Natural killer cell (primary cell): Measurements from ENCODE around the gene DPP9. TPM values are rescaled to one million over a fixed set of nuclear protein-coding genes. Genes with fewer than 3 reads are reported as not detected.

Experiments used
- ATAC-seq, 3 donors: fragments of 150-1000 bp in 2 of 3; fragments of 200-7000 bp in 1 of 3; cut with Tn5 transposase; 1 replicate in 1 of 3; 2 replicates in 2 of 3; pipeline ENCODE4 v1.10.0; 2021; ENCODE audit warnings: mild to moderate bottlenecking in 2 of 3, moderate library complexity in 2 of 3
- DNase-seq, 2 donors: peaks; one replicate each; pipeline versions ENCODE4 v3.0.0 to v3.0.0-alpha.2; 2013 to 2021; ENCODE audit warnings: mixed read lengths in 1 of 2
- H3K27ac ChIP-seq: one replicate; pipeline ENCODE4 v1.5.1; 2013; ENCODE audit warnings: mild to moderate bottlenecking, low read length
- H3K27me3 ChIP-seq: one replicate; pipeline ENCODE4 v1.6.1; 2013; ENCODE audit warnings: low read length; ENCODE audit not compliant: control insufficient read depth, insufficient read depth
- H3K36me3 ChIP-seq: one replicate; pipeline ENCODE4 v1.6.1; 2013; ENCODE audit warnings: low read length; ENCODE audit not compliant: control insufficient read depth, insufficient read depth
- H3K4me1 ChIP-seq: one replicate; pipeline ENCODE4 v1.6.1; 2013; ENCODE audit warnings: low read length; ENCODE audit not compliant: control insufficient read depth, insufficient read depth
- H3K4me3 ChIP-seq: one replicate; pipeline ENCODE4 v1.5.1; 2013; ENCODE audit warnings: low read length
- H3K9me3 ChIP-seq: one replicate; pipeline ENCODE4 v1.6.1; 2013; ENCODE audit warnings: low read length; ENCODE audit not compliant: control insufficient read depth, insufficient read depth
- H3K27ac Mint-ChIP-seq, 2 donors: one replicate each; pipeline ENCODE4 v1.8.0; 2022; ENCODE audit warnings: mild to moderate bottlenecking in 2 of 2, mixed read lengths in 2 of 2, moderate library complexity in 1 of 2
- H3K27me3 Mint-ChIP-seq, 2 donors: one replicate each; pipeline ENCODE4 v1.8.0; 2022; ENCODE audit warnings: low read depth in 2 of 2, mixed read lengths in 2 of 2
- H3K36me3 Mint-ChIP-seq: one replicate; pipeline ENCODE4 v1.8.0; 2022; ENCODE audit warnings: mixed read lengths
- H3K4me1 Mint-ChIP-seq, 2 donors: one replicate each; pipeline ENCODE4 v1.8.0; 2022; ENCODE audit warnings: mixed read lengths in 2 of 2
- H3K4me3 Mint-ChIP-seq: one replicate; pipeline ENCODE4 v1.8.0; 2022; ENCODE audit warnings: mild to moderate bottlenecking, moderate library complexity, mixed read lengths
- H3K9me3 Mint-ChIP-seq, 2 donors: one replicate each; pipeline ENCODE4 v1.8.0; 2022; ENCODE audit warnings: mixed read lengths in 2 of 2
- WGBS: methylation state at CpG from one replicate; pipeline ENCODE4 v1.1.7; 2013; ENCODE audit warnings: missing lambda C conversion rate; ENCODE audit not compliant: insufficient coverage; 5-methylcytosine and 5-hydroxymethylcytosine counted together
- intact Hi-C: fragments of 100-400 bp; cut with micrococcal nuclease; formaldehyde crosslinking; loops from one replicate; pipeline ENCODE4 v1.14.2; 2022
- total RNA-seq, 4 donors: library from RNA; stranded (reverse); fragments of 120-200 nt in 1 of 4; gene quantifications; one replicate each; pipeline versions ENCODE4 v1.2.3 to v1.2.4, GENCODE V29; 2013 to 2022
- TF ChIP-seq, protein P1 (sequence below): fragments of 200-600 bp; IDR thresholded peaks from one replicate; pipeline ENCODE4 v1.8.0; 2022; ENCODE audit warnings: antibody characterized with exemption

Gene DPP9
- total RNA-seq, 3 donors from 2014 or later (not counting 1 experiment from before 2014, with no cell fraction given): 133 to 183 (median 165) TPM

DNA sequence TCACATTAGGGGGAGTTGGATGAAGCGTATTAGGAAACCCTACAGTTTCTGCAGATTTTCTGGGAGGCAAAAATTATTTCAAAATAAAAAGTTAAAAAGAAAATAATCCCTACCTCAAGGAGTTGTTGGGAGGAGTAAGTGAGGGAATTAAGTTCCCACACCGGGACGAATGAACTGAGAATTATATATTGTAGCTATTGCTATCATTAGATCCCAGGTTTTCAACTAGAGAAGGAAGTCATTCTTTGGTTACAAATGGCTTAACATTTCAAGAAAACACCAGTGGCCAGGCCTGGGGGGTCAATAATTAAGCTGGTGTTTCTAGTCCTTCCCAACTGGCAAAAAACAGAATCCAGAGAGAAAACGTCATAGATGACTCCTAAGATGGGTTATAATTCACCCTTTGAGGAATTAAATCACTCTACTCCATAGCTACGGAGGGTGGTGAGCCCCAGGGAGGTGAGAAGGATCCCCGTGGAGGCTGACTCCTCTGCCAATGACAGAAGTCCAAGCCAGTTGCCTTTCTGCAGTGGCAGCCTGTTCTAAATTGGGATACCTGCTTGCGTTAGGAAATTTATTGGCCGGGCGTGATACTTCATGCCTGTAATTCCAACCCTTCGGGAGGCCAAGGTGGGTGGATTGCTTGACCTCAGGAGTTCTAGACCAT, 52.3 kb downstream of the DPP9 start:
- no peaks in the 10 kb centered on the region for H3K9me3 Mint-ChIP-seq
- H3K4me1 Mint-ChIP-seq: peaks cover 12 to 27% of the 10 kb centered on the region in 2 donors
- WGBS: 98% methylated on average over 8 of the region's 10 CpGs
- TF ChIP-seq, protein P1, sequence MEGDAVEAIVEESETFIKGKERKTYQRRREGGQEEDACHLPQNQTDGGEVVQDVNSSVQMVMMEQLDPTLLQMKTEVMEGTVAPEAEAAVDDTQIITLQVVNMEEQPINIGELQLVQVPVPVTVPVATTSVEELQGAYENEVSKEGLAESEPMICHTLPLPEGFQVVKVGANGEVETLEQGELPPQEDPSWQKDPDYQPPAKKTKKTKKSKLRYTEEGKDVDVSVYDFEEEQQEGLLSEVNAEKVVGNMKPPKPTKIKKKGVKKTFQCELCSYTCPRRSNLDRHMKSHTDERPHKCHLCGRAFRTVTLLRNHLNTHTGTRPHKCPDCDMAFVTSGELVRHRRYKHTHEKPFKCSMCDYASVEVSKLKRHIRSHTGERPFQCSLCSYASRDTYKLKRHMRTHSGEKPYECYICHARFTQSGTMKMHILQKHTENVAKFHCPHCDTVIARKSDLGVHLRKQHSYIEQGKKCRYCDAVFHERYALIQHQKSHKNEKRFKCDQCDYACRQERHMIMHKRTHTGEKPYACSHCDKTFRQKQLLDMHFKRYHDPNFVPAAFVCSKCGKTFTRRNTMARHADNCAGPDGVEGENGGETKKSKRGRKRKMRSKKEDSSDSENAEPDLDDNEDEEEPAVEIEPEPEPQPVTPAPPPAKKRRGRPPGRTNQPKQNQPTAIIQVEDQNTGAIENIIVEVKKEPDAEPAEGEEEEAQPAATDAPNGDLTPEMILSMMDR: no peak
- peaks cover 18% of the 10 kb centered on the region for H3K36me3 ChIP-seq
- H3K27ac ChIP-seq: no peak overlapping the region
- H3K27me3 ChIP-seq: no peaks in the 10 kb centered on the region
- no peak overlapping the region for H3K4me3 ChIP-seq
- no peak for DNase-seq
- no peak for ATAC-seq
- H3K4me1 ChIP-seq: peaks cover 15% of the 10 kb centered on the region
- no peaks in the 10 kb centered on the region for H3K9me3 ChIP-seq
- intact Hi-C loops: no loop called here
- peak overlapping the region; percentile 39 to 40 for H3K27ac Mint-ChIP-seq
- no peaks in the 10 kb centered on the region for H3K27me3 Mint-ChIP-seq
- no peaks in the 10 kb centered on the region for H3K36me3 Mint-ChIP-seq
- H3K4me3 Mint-ChIP-seq: peak overlapping the region; percentile 54

DNA sequence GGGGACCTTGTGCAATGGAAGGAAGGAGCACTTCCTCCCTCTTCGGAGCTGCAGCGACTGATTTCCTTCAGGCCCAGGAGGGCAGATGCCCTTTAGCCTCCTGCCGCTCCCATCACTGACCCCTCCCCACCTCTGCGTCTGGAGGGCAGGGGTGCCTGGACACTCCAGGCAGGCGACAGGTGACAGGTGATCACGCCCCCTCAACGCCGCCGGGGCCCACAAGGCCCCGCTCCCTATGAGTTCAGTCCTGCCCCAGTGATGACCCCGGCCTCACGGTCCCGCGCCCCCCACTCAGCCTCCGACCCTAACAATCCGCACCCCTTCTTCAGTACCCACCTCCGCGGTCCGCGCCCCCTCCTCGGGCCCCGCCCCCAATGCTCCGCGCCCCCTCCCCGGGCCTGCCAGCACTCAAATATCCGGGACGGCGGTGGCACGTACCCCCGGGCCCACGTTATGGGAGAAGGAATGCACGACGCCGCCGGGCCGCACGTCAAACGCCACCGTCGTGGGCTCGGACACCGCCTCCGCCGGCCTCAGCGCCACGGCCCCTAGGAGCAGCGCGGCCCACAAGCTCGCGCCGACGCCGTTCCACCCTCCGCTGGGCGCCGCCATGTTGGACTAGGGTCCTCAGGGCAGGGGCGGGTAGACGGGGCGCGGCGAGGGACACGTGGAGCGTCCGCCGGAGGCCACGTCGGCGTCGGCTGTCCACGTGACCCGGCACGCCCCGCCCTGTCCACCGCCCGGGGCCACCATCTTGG, 53.7 kb downstream of the DPP9 start, which contains the start of gene MYDGF:
TSS of gene MYDGF (minus strand) at position 620 of the 758 bp plus-strand sequence. CDS start at position 612, 8 bp downstream.
- Histone ChIP-seq H3K4me3 (peak within 1 kb of the TSS; percentile 68), H3K27me3 (no peaks in the 10 kb centered on the region), H3K36me3 (peaks cover 14% of the 10 kb centered on the region), H3K4me1 (peaks cover 15% of the 10 kb centered on the region), H3K27ac (peak within 1 kb of the TSS; percentile 57), H3K9me3 (no peaks in the 10 kb centered on the region)
- H3K27ac Mint-ChIP-seq: peak within 1 kb of the TSS; percentile 79 to 90
- WGBS: under 1% methylated on average over 73 of the region's 75 CpGs
- peak within 1 kb of the TSS; percentile 91 for H3K4me3 Mint-ChIP-seq
- H3K27me3 Mint-ChIP-seq: no peaks in the 10 kb centered on the region
- H3K36me3 Mint-ChIP-seq: no peaks in the 10 kb centered on the region
- DNase-seq: peak; percentile 93 to 96
- TF ChIP-seq, protein P1: no peak
- H3K9me3 Mint-ChIP-seq: no peaks in the 10 kb centered on the region
- peak; percentile 98 to 100 (median 99) for ATAC-seq
- intact Hi-C loops: no loop called here
- H3K4me1 Mint-ChIP-seq: peaks cover 12 to 27% of the 10 kb centered on the region in 2 donors

DNA sequence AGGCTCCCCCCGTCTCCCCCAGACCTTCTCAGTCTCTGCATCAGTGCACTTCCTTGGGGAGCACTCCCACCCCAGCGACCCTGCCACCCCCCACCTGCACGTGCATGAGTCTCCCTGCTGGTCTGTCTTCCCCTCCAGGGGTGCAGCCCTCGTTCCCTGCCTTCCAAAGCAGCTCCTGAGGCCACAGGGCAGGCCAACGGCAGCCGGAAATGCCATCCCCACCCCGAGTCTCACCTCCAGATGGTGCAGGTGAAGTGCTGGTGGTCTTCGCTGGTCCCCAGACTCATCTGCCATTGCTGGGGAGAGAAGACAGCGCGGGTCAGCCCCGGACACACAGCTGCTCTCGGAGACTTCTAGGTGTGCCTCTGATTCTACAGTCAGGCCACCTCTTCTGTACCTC, 59.0 kb downstream of the DPP9 start:
- Histone ChIP-seq H3K4me1 (peaks cover 8% of the 10 kb centered on the region), H3K4me3 (no peak overlapping the region), H3K36me3 (peaks cover 40% of the 10 kb centered on the region), H3K27ac (no peak overlapping the region), H3K27me3 (no peaks in the 10 kb centered on the region), H3K9me3 (no peaks in the 10 kb centered on the region)
- no peaks in the 10 kb centered on the region for H3K36me3 Mint-ChIP-seq
- H3K4me3 Mint-ChIP-seq: no peak overlapping the region
- H3K4me1 Mint-ChIP-seq: peaks cover 17 to 30% of the 10 kb centered on the region in 2 donors
- TF ChIP-seq, protein P1: no peak
- no peak overlapping the region for H3K27ac Mint-ChIP-seq
- no peaks in the 10 kb centered on the region for H3K27me3 Mint-ChIP-seq
- H3K9me3 Mint-ChIP-seq: no peaks in the 10 kb centered on the region
- ATAC-seq (no peak), DNase-seq (no peak)
- intact Hi-C loops: no loop called here
- WGBS: 93% methylated on average over 12 of the region's 12 CpGs
